Activated T-helper 17 cell treated with anti-CD3 and anti-CD28 coated beads, Interleukin-2, amount 50 U/mL, for 72 hours (primary cell): ENCODE data around the gene FASN. TPM values are rescaled to one million over a fixed set of nuclear protein-coding genes. Genes with fewer than 3 reads are reported as not detected.

Experiments used
- ATAC-seq: fragments of 150-1000 bp; cut with Tn5 transposase; replicated peaks from 2 replicates; pipeline ENCODE4 v1.10.0; 2021; ENCODE audit warnings: mild to moderate bottlenecking, moderate library complexity
- H3K27ac Mint-ChIP-seq: one replicate; pipeline ENCODE4 v1.8.0; 2022; ENCODE audit warnings: mixed read lengths
- H3K27me3 Mint-ChIP-seq: one replicate; pipeline ENCODE4 v1.8.0; 2022; ENCODE audit warnings: mixed read lengths
- H3K36me3 Mint-ChIP-seq: one replicate; pipeline ENCODE4 v1.8.0; 2022; ENCODE audit warnings: low read depth, mild to moderate bottlenecking, mixed read lengths
- H3K4me1 Mint-ChIP-seq: one replicate; pipeline ENCODE4 v1.8.0; 2022; ENCODE audit warnings: mixed read lengths
- H3K4me3 Mint-ChIP-seq: one replicate; pipeline ENCODE4 v1.8.0; 2022; ENCODE audit warnings: mild to moderate bottlenecking, mixed read lengths
- H3K9me3 Mint-ChIP-seq: one replicate; pipeline ENCODE4 v1.8.0; 2022; ENCODE audit warnings: mixed read lengths
- total RNA-seq, 2 donors: library from RNA; stranded (reverse); gene quantifications; one replicate each; pipeline ENCODE4 v1.2.3, GENCODE V29; 2022

The FASN gene
- total RNA-seq, 2 donors from 2014 or later: 109 to 242 TPM

GRCh38 chr17:82101301-82101715, 3.3 kb upstream of the FASN start:
- Mint-ChIP-seq H3K9me3 (no peaks in the 10 kb centered on the region), H3K27ac (no peak overlapping the region), H3K4me1 (no peaks in the 10 kb centered on the region), H3K27me3 (no peaks in the 10 kb centered on the region), H3K4me3 (no peak overlapping the region), H3K36me3 (peaks cover 6% of the 10 kb centered on the region)
- no peak for ATAC-seq

GRCh38 chr17:82100502-82101298, 2.7 kb upstream of the FASN start:
- Mint-ChIP-seq H3K27ac (no peak overlapping the region), H3K36me3 (peaks cover 12% of the 10 kb centered on the region), H3K27me3 (no peaks in the 10 kb centered on the region), H3K4me3 (peak overlapping the region; percentile 76), H3K4me1 (no peaks in the 10 kb centered on the region), H3K9me3 (no peaks in the 10 kb centered on the region)
- ATAC-seq: no peak

- H3K4me3 Mint-ChIP-seq: peak overlapping the region; percentile 76
- H3K27me3 Mint-ChIP-seq: no peaks in the 10 kb centered on the region
- peak; percentile 12 for ATAC-seq
- H3K27ac Mint-ChIP-seq: peak overlapping the region; percentile 69
- H3K36me3 Mint-ChIP-seq: peaks cover 21% of the 10 kb centered on the region
- H3K4me1 Mint-ChIP-seq: no peaks in the 10 kb centered on the region
- no peaks in the 10 kb centered on the region for H3K9me3 Mint-ChIP-seq
Observed at GRCh38 chr17:82098939-82099763, 1.1 kb upstream of the FASN start.

- ATAC-seq: no peak
- Mint-ChIP-seq H3K4me1 (no peaks in the 10 kb centered on the region), H3K36me3 (peaks cover 25% of the 10 kb centered on the region), H3K27ac (no peak overlapping the region), H3K4me3 (peak overlapping the region; percentile 17), H3K27me3 (no peaks in the 10 kb centered on the region), H3K9me3 (no peaks in the 10 kb centered on the region)
Observed at GRCh38 chr17:82097919-82098168, 192 bp downstream of the FASN start.

- no peak overlapping the region for H3K27ac Mint-ChIP-seq
- H3K4me3 Mint-ChIP-seq: peak overlapping the region; percentile 66
- H3K27me3 Mint-ChIP-seq: no peaks in the 10 kb centered on the region
- H3K36me3 Mint-ChIP-seq: peaks cover 25% of the 10 kb centered on the region
- ATAC-seq: no peak
- H3K9me3 Mint-ChIP-seq: no peaks in the 10 kb centered on the region
- no peaks in the 10 kb centered on the region for H3K4me1 Mint-ChIP-seq
Observed at GRCh38 chr17:82097184-82097918, 685 bp downstream of the FASN start.

GRCh38 chr17:82096709-82097183, 1.3 kb downstream of the FASN start:
- peaks cover 30% of the 10 kb centered on the region for H3K36me3 Mint-ChIP-seq
- H3K4me1 Mint-ChIP-seq: no peaks in the 10 kb centered on the region
- H3K27ac Mint-ChIP-seq: no peak overlapping the region
- peak overlapping the region; percentile 66 for H3K4me3 Mint-ChIP-seq
- no peak for ATAC-seq
- H3K27me3 Mint-ChIP-seq: no peaks in the 10 kb centered on the region
- H3K9me3 Mint-ChIP-seq: no peaks in the 10 kb centered on the region

- no peak overlapping the region for H3K27ac Mint-ChIP-seq
Observed at GRCh38 chr17:82095777-82096708, 2.0 kb downstream of the FASN start.

GRCh38 chr17:82094931-82095776, 2.9 kb downstream of the FASN start:
- Mint-ChIP-seq H3K36me3 (peaks cover 42% of the 10 kb centered on the region), H3K4me3 (peak overlapping the region; percentile 66), H3K27me3 (no peaks in the 10 kb centered on the region), H3K9me3 (no peaks in the 10 kb centered on the region), H3K27ac (no peak overlapping the region), H3K4me1 (no peaks in the 10 kb centered on the region)
- ATAC-seq: no peak

More at GRCh38 chr17:82095777-82096708, 2.0 kb downstream of the FASN start:
- Mint-ChIP-seq H3K4me1 (no peaks in the 10 kb centered on the region), H3K27me3 (no peaks in the 10 kb centered on the region), H3K4me3 (peak overlapping the region; percentile 66), H3K9me3 (no peaks in the 10 kb centered on the region), H3K36me3 (peaks cover 35% of the 10 kb centered on the region)
- no peak for ATAC-seq

- Mint-ChIP-seq H3K36me3 (peaks cover 45% of the 10 kb centered on the region), H3K4me1 (no peaks in the 10 kb centered on the region), H3K4me3 (no peak overlapping the region), H3K27me3 (no peaks in the 10 kb centered on the region), H3K27ac (no peak overlapping the region), H3K9me3 (no peaks in the 10 kb centered on the region)
- no peak for ATAC-seq
Observed at GRCh38 chr17:82092995-82093751, 4.9 kb downstream of the FASN start.

GRCh38 chr17:82092628-82092994, 5.4 kb downstream of the FASN start:
- H3K27ac Mint-ChIP-seq: no peak overlapping the region
- no peaks in the 10 kb centered on the region for H3K27me3 Mint-ChIP-seq
- no peaks in the 10 kb centered on the region for H3K9me3 Mint-ChIP-seq
- no peaks in the 10 kb centered on the region for H3K4me1 Mint-ChIP-seq
- H3K36me3 Mint-ChIP-seq: peaks cover 48% of the 10 kb centered on the region
- ATAC-seq: no peak
- no peak overlapping the region for H3K4me3 Mint-ChIP-seq

GRCh38 chr17:82092094-82092586, 5.9 kb downstream of the FASN start:
- Mint-ChIP-seq H3K4me1 (no peaks in the 10 kb centered on the region), H3K36me3 (peaks cover 48% of the 10 kb centered on the region), H3K27ac (no peak overlapping the region), H3K4me3 (no peak overlapping the region), H3K9me3 (no peaks in the 10 kb centered on the region), H3K27me3 (no peaks in the 10 kb centered on the region)
- no peak for ATAC-seq

GRCh38 chr17:82091264-82092066, 6.6 kb downstream of the FASN start:
- no peak overlapping the region for H3K4me3 Mint-ChIP-seq
- H3K4me1 Mint-ChIP-seq: no peaks in the 10 kb centered on the region
- H3K27ac Mint-ChIP-seq: no peak overlapping the region
- no peaks in the 10 kb centered on the region for H3K9me3 Mint-ChIP-seq
- no peak for ATAC-seq
- peaks cover 45% of the 10 kb centered on the region for H3K36me3 Mint-ChIP-seq
- H3K27me3 Mint-ChIP-seq: no peaks in the 10 kb centered on the region
